NOMO-1 treated with DMSO at 0.1 percent for 48 hours (cell line): ENCODE measurements around the gene UBE2O.

Source experiments
- DNase-seq: peaks from one replicate; lab custom pipeline; 2025; ENCODE audit not compliant: unreplicated experiment; lab: John Stamatoyannopoulos, UW

UBE2O gene

GRCh38 chr17:76441686-76442340, 11.1 kb downstream of the UBE2O start:
- DNase-seq = no peak

GRCh38 chr17:76440751-76441362, 12.1 kb downstream of the UBE2O start:
- no peak for DNase-seq

GRCh38 chr17:76439314-76439928, 13.5 kb downstream of the UBE2O start:
- no peak for DNase-seq

- no peak for DNase-seq
Observed at GRCh38 chr17:76438906-76439305, 14.0 kb downstream of the UBE2O start.

- DNase-seq = no peak
Observed at GRCh38 chr17:76437467-76438402, 15.2 kb downstream of the UBE2O start.

- DNase-seq = no peak
Observed at GRCh38 chr17:76435751-76436150, 17.2 kb downstream of the UBE2O start.

GRCh38 chr17:76434870-76435269, 18.1 kb downstream of the UBE2O start:
- DNase-seq = no peak

- no peak for DNase-seq
Observed at GRCh38 chr17:76433693-76434092, 19.3 kb downstream of the UBE2O start.

GRCh38 chr17:76432712-76433336, 20.1 kb downstream of the UBE2O start:
- DNase-seq = no peak

- no peak for DNase-seq
Observed at GRCh38 chr17:76432004-76432403, 20.9 kb downstream of the UBE2O start.

GRCh38 chr17:76431509-76431908, 21.4 kb downstream of the UBE2O start:
- DNase-seq = no peak

- DNase-seq = no peak
Observed at GRCh38 chr17:76428511-76428910, 24.4 kb downstream of the UBE2O start.

GRCh38 chr17:76427501-76428231, 25.3 kb downstream of the UBE2O start:
- peak; percentile 21 for DNase-seq

- DNase-seq = no peak
Observed at GRCh38 chr17:76426853-76427252, 26.1 kb downstream of the UBE2O start.

GRCh38 chr17:76422860-76423259, 30.1 kb downstream of the UBE2O start:
- no peak for DNase-seq

- no peak for DNase-seq
Observed at GRCh38 chr17:76422406-76422805, 30.5 kb downstream of the UBE2O start.

GRCh38 chr17:76421044-76421407, 31.9 kb downstream of the UBE2O start:
- DNase-seq = no peak

- no peak for DNase-seq
Observed at GRCh38 chr17:76420356-76421043, 32.5 kb downstream of the UBE2O start.

GRCh38 chr17:76419576-76420260, 33.2 kb downstream of the UBE2O start:
- no peak for DNase-seq
